ENCODE results near the gene RPL22.

DNA sequence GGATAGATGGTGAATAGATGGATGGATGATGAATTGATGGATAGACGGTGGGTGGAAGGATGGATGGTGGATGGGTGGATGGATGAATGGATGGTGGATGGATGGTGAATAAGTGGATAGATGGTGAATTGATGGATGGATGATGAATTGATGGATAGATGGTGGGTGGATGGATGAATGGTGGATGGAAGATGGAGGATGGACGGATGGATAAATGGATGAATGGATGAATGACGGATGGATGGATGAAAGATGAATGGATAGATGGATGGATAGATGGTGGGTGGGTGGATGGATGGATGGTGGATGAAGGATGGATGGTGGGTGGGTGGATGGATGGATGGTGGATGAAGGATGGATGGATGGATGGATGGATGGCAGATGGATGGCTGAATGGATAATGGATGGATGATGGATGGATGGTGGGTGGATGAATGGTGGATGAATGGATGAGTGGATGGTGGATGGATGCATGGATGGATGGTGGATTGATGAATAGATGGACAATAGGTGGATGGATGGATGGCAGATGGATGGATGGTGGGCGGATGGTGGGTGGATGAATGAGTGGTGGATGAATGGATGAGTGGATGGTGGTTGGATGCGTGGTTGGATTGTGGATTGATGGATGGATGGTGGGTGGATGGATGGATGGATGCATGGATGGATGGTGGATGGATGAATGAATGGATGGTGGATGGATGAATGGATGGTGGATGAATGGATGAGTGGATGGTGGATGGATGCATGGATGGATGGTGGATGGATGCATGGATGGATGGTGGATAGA, 24.6 kb downstream of the RPL22 start:
- TF ChIP-seq CTCF (IDR thresholded peaks at IDR 0.05) (no peak), EP300 (IDR thresholded peaks at IDR 0.05) (no peak)

All from tibial nerve (tissue), 4 donors.